HG02798 (cell line): ENCODE results near the gene FAM193B.
A peak's percentile ranks its signal among the peaks of the same experiment; 100 is the strongest.

Experiments
- ATAC-seq: cut with Tn5 transposase; IDR thresholded peaks from one replicate; pipeline ENCODE4 v1.9.1; 2021; ENCODE audit warnings: mild to moderate bottlenecking; ENCODE audit not compliant: unreplicated experiment, poor library complexity

The FAM193B gene

DNA sequence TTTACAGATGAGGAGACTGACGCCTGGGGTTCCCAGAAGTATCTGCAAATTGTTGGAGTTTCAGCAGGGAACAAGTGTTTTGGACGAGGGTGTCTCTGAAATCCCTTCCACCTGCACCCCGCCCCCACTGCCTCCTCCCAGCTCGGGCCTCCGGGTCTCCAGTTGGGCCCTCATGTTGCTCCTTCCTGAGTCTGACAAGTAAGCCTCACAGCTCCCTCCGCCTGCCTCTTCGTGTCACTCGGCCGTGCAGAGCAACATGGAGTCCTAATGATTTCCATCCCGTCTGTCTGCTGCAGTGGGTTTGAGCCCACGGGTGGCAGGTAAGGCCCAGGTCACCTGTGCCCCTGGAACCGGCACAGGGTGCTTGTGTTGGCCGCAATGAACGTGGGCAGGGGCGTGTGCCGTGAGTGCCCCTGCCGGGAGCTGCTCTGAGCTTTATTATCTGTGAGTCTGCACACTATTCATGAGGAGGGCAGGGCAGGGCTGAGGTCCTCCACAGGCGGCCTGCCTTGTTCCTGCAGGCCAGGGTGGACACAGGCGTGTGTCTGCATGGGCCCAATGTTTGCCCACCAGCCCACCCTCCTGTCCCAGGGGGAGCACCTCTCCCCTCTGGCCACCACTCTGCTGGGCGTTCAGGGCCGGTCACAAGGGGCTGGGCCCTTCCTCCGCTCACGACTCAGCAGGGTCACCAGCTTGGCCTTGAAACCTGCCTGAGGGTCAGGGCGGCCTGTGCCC lies 50.8 kb downstream of the FAM193B start:
- no peak for ATAC-seq

DNA sequence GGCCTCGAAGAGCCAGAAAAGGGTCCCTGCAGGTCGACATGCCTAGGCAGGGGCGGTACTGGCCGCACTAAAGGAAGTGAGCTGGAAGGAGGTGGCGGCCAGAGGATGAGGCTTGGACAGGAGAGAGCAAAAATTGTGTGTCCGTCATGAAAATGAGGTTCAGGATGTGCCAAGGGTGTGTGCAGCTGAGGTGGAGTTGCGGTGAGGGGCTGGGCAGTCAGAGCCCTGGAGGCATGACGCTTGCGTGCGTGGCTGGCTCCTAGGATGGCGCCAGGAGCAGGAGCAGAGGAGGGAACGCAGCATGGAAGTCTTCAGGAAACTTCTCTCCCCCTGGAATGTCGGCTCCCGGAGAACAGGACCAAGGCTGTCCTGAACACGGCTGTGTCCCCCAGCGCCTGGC lies 51.5 kb downstream of the FAM193B start:
- ATAC-seq, result no peak

DNA sequence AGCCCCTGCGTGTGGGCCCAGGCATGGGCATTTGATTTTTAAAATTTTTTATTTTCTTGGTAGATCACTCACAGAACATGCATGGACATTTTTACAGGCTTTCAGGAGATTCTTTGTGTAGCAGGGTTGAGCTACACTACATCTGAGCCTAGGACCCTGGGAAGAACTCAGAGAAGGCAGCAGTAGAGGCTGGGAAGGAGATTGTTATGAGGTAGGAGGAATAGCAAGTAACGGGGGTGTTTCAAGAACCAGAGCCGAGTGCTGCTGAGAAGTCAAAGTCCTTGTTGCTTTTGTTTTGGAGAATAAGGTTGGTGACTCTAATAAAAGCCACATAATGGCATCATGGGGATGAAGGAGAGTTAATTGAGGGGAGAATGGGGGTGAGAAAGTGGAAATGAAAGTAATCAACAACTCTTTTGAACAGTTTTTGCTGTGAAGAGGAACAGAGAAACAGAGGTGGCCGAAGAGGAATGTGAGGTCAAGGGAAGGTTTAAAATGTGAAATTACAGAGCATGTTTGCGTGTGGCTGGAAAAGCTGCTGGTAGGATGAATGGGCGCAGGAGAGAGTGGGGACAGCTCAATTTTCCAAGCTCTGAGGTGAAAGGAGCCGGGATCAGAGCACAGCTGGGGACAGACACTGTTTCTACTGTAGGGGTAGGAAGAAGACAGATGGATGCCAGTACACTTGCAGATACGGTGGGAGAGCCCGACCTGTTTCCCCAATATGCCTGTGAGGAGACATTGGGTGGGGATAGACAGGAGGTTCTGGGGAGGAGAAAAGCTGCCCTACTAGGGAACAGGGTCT lies 52.3 kb downstream of the FAM193B start:
- ATAC-seq, result no peak

DNA sequence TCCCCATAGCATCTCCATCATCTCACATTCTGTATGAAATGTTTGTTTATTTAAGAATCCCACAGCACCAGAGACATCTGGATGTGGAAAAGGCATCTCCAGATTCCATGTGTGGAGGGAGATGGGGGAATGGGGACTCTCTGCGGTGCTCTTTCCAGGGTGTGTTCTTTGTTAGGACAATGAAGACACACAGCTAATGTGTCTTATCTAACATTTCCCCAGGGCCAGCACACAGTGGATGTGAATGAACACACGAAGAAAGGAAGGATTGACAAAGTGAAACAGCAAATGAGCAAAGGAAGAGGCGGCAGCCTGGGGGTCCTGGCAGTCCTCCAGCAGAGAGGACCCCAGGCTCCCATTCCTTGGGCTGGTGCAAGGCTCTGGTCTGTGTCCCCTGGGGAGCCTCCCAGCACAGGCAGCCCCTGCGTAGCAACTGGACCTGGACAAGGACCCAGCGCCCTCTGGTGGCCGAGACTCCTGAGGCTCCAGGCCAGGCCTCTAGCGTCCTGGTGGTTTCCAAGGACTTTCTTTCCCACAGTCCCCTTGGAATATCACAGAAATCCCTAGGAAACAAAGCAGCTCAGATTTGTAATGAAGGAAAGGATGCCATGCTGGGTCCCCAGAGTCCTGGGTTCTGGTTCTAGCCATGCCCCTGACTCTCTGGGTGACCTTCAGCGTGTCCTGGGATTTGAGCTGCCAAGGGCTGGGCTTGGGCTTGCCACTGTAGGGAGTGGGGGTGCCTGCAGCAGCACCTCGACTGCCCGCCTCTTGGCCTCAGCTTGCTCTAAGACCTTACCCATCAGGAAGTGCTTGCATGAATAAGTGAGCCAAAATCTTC lies 53.5 kb downstream of the FAM193B start:
- peak; percentile 21 for ATAC-seq

DNA sequence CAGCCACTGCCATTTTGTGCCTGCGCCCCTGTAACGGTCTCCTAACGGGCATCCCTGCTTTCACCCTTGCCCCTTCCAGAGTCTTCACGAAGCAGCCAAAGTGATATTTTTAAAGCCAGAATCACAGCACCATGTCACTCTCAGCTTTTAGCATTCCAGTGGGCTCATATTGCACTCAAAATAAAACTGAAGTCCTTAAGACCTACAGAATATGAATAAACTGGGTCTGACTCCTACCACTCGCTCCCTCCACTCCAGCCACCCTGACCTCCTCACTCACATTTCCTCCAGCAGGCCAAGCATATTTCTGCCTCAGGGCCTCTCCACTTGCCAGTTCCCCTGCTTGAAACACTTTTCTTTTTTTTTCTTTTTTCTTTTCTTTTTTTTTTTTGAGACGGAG lies 54.5 kb downstream of the FAM193B start:
- ATAC-seq, result no peak

DNA sequence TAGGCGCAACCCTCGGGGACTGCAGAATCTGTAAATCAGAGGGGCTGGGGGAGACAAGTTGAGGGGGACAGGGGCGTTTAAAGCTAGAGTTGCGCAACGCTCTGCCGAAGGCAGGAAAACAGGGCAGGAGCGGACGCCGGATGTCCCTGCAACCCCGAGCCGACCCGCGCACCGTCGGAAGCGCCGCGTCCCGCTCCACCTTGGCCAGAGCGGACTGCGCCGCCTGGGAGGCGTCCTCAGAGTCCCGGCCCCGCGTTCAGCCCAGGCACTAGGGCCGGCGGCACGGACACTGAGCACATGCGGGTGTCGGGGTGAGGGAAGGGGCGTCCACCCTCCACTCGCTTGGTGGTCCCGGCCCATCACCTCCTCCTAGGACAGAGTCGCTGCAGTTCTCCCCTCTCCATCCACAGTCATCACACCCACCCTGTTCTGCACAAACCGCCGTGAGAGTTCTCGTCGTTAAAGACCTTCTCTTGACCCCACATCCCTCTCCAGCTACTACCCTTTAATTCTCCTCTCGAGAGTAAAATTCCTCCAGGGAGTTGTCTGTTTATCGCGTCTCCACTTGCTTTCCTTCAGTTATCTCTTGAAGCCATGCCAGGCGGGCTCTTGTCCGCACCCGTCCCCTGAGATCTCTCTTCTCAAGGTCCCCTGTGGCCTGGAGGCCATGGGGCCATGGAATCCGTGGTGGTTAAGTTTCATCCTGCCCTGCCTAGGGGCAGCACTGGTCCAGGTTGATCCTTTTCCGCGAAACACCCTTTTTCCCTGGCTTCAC lies 56.2 kb downstream of the FAM193B start:
- ATAC-seq, result no peak

DNA sequence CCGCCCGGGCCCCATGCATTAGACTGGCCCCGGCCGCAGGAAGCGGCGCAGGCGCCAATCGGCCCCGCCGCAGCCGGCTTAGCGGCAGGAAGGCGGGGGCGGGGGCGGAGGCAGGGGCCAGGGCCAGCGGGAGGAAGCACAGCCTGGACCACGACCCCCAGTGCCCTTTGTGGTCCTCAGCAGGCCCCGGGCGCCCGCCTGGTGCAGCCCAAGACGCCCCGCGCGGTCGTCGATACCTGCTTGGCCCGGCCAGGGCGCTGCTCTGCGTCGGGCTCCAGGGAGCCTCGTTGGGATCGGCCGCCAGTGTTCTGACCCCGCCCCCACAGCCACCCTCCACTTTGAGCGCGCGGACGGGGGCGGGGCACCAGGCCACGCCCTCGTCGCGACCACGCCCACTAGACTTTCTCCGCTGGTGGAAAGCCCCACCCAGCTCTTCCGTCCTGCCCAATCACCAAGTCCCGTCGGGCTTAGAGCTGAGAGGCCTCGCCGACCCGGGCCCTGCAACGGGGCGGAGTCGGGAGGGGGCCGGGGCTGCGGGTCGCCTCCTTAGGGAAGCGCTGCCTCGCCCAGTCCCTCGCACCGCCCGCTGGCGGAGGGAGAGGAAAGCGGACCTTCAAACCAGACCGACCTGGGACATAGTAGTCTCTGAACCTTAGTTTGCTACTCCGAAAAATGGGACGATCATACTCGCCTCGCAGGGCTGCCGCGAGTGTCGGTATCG lies 56.9 kb downstream of the FAM193B start, which contains the start of gene PDLIM7:
PDLIM7 (minus strand) TSS at position 313 of the 721 bp plus-strand sequence. CDS start 1,092 bp downstream, outside the sequence.
- ATAC-seq, result peak; percentile 80

DNA sequence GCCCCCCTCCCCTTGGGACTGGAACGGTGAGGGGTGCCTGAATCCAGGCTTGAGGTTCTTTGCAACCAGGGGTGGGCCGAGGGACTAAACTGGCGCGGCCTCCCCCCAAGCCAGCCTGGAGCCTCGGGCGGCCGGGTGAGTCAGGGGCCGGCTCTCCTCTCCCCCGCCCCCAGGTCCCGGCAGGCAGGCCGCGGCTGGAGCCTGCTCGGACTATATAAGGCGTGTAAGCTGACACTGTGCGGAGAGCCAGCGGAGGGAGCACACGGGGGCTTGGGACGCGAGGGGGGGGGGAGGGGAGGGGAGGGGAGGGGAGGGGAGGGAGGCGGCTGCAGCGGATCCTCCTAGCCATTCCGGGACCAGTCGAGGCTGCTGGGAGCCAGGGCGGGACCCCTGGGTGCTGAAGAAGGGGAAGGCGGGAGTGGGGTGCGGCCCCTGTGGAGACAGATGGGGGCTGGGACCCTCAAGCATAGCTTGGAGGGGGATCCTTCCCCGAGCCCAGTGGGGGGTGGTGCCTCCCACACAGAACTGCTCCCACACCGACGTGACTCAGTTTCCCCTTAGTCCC lies 57.6 kb downstream of the FAM193B start:
- no peak for ATAC-seq

DNA sequence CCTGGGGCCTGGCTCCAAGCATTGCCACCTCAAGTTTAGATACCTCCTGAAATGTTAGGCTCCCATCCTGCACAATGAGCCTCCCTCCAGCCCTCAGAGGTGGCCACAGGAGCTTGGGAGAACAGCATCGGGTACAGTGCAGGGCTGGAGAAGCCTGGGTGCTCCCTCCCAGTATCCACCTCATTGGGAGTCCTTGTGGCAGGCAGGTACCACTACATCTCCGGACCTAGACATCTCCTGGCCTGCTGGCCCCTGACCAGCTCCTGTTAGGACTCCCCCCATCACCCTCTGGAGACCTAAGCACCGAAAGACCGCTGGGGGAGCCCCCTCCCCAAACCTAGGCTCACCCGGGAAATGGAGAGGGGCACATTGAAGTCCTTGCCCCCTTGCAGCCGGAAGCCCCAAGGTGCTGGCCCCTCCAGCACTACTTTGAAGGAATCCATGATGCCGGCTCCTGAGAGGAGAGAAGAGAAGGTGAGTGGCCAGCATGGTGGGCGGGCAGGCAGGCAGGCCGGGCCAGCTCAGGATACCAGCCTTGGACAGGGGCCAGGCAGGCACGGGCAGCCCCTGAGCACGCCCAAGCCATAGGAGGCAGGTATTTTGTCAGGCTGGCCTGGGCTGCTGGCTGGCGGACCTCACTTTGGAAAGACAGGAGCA lies 58.2 kb downstream of the FAM193B start:
- no peak for ATAC-seq

DNA sequence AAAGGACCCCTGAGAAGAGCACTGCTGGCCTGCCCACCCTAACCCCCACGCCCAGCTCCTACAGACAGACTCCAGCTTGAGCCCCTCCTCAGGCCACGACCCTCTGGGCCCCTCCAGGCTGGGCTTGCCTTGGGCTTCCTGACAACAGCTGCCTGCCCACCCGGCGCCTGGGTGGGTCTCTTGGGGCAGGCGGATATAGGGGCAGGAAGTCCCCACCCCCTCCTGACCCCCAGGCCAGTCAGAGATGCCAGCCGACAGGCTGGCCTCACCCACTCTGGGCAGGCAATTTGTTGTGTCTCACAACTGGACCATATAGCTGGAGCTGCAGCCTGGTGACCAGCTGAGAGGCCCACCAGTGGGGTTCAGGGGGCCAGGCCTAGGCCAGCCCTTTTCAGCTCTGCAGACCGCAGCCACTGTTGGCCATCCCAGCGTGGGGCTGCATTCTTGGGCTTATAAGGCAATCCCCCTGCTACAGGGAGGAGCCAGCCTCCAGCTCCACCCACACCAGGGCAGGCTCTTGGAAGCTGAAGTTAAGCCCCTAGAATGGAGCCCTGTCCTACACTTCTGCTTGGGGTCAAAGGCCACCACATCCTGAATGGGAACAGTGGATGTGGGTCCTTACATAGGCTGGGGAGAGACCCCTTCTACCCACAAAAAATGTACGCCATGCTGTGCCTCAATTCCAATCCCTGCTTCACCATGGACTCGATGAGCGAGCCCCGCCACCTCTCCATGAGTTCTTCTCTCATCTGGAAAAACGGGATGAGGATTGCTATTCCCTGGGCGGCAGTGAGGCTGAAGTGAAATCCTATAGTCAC lies 58.9 kb downstream of the FAM193B start:
- no peak for ATAC-seq

DNA sequence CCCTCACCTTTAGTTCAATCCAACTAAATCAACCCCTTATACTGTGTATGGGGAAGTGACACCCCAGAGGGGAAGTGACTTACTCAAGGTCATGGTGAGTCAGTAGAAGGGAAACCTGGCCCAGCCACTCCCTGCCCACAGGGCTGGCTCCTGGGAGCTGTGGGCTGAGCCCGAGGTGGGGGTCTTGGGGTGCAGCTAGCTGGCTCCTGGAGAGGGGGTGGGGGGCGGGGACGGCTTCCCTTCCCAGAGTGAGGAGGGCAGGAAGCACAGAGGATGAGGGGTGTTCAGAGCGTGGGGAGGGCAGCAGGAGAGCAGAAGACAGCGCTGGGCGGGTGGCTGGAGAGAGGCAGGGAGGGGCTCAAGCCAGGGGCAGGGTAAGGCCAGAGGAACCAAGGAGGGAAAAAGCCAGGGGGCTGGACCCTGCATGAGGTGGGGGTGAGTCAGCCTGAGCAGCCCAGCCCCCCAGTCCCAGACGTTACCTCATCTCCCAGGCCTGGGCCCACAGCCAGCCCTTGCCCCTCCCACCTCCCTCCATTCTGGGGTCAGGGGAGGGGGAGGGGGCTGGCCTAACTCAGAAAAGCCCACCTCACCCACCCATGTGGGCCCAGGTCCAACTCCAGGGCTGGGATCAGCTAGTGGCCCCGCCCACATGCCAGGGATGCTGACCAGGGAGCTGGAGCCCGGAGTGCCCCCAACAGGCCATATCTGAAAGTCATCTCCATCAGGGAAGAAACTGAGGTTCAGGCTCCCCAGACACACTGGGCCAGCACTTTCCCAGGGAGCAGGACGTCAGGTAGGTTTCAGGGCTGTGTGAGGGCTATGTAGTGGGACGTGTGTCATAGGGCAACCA lies 59.8 kb downstream of the FAM193B start:
- no peak for ATAC-seq

DNA sequence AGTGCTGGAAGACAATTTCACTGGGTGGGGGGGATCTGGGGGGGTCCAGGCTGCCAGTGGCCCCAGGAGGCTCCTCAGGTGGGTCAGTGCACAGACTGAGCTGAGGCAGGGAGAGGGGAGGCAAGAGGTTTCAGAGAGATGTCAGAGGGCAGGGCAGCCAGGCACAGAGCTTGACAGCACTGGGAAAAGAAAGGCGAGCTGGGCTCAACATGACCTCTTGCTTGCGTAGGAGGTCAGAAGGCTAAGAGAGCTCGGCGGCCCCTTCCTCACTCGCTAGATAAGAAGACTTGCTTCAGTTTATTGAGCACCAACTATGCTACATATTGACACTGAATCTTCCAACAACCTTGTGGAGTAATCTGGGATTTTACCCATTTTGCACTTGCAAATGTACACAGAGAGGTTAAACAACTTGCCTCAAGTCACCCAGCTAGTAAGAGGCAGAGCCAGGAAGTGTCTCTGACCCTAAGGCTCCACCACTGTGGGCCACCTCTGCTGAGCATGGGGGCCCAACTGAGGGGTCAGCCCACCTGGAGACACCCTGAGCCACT lies 60.5 kb downstream of the FAM193B start:
- no peak for ATAC-seq

DNA sequence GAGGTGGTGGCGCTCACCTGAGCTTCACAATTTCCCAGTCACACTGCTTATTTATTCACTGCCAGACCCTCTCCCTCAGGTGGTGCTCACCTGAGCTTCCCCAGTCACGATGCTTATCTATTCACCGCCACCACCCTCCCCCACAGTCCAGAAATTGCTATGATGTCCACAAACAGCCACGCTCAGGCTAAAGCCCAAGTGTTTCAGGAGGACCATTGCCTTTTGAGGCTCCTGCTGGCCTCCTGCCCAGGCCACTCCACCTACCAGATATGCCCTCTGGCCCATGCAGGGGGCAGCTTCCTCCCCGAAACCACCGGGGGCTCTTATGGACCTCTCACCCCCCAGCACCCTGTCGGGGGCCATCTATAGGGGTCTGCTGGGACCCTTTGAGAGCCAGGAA lies 61.5 kb downstream of the FAM193B start:
- no peak for ATAC-seq

DNA sequence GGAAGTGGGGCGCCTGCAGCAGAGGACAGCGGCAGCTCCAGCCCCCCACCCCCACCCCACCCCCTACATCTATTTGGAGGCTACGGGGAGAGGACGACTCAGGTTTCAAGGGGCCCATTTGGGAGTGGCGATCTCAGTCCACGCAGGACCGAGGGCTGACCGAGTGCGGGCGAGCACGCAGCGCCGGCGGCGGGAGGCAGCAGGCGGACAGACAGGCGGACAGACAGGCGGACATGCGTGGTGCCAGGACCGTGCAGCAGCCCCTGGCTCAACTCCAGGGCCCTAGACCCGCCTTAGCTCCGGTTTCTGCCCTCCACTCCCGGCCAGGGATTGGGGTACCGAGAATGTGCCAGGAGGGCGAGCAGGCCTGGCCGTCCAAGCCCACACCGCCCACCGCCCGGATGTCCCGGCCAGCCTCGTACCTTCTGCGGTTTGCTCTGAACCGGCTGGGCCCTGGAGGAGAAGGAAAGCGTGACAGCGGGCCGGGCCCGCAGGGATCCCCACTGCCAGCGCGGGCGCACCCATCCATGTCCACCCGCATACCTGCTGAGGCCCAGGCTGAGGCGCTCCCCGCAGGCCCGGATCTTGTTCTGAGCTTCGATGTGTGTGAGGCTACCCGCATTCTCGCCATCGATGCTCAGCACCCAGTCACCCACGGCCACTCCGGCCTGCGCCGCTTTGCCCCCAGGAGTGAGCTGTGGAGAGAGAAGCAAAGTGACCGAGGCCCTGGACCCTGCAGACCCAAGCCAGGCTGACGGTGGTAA lies 62.2 kb downstream of the FAM193B start:
- ATAC-seq, result no peak

DNA sequence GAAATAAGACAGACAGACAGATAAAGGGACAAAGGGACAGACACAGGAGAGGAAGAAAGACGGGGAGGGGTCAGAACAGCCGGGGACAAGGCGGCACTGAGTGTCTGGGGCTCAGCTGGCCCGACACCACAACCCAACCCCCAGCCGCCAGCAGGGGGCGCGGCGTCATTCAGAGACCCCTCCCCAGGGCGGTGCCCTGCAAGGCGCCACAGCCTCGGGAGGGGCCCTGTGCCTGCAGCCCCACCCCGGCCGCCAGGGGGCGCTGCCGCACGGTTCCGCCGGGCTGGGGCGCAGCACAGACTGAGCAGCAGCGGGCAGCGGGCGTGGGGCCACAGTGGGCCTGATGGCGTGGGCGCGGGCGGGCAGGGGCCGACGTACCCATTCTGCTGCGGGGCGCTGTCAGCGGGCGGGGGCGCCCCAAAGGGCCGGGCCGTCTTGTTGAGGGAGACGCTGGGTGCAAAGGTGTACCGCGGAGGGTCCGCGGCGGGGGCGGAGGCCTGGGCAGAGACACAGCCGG lies 62.9 kb downstream of the FAM193B start:
- no peak for ATAC-seq

DNA sequence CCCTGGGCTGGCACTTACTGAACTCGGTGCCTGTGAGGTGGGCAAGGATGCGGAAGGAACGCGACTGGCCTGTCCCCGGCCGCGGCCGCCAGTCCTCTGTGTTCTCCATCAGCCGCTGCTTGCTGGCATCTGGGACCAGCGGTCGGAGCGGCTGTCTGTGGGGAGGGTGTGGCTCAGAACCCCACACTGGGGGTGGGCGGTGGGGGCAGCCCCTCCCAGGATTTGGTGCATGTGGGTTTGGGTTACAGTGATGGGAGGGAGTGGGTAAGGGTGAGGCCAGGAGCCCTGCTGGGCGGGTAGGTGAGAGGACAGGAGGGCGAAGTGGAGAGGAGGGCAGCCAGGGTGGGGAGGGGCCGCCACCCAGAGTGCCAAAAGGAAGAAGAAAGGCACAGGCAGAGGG lies 63.4 kb downstream of the FAM193B start:
- ATAC-seq, result no peak
